Keratinocyte (primary cell): Measurements from ENCODE around the gene MRPL44.

Source experiments
- EZH2 ChIP-seq: IDR thresholded peaks from one replicate; pipeline ENCODE4 v1.6.1; 2012; ENCODE audit warnings: inconsistent platforms, mild to moderate bottlenecking, low read length, moderate library complexity
- TF ChIP-seq, protein P1 (sequence below), 3 experiments: IDR thresholded peaks in 1 of 3; conservative IDR thresholded peaks in 1 of 3; optimal IDR thresholded peaks in 1 of 3; 2 replicates in 2 of 3; 3 replicates in 1 of 3; pipeline versions ENCODE3 to v1.5.1; 2011; ENCODE audit warnings: low read length in 3 of 3, mild to moderate bottlenecking in 3 of 3, moderate library complexity in 2 of 3, control low read depth in 1 of 3, inconsistent platforms in 1 of 3; ENCODE audit not compliant: insufficient read depth in 2 of 3; ENCODE audit errors: extremely low read depth in 1 of 3

DNA sequence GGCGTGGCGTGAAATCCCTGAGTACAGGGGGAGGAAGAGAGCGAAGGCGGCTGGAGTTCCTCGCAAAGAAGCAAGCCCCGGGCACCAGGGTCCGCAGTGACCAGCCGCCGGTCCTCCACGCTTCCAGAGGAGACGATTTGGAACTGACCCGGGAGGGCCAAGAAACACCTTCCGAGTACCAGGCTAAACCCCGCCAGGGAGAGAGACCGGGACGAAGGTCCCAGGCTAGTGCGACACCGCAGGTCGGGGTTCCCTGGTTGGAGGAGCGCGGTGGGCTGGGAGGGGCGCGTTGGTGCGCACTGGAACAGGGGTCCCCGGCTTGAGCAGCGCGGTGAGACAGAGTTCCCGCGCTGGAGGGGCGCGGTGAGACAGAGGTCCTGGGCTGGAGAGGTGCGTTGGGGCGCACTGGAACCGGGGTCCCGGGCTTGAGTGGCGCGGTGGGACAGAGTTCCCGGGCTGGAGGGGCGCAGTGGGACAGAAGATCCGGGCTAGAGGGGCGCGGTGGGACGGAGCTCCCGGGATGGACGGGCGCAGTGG, 13.0 kb upstream of the MRPL44 start:
- TF ChIP-seq, protein P1, sequence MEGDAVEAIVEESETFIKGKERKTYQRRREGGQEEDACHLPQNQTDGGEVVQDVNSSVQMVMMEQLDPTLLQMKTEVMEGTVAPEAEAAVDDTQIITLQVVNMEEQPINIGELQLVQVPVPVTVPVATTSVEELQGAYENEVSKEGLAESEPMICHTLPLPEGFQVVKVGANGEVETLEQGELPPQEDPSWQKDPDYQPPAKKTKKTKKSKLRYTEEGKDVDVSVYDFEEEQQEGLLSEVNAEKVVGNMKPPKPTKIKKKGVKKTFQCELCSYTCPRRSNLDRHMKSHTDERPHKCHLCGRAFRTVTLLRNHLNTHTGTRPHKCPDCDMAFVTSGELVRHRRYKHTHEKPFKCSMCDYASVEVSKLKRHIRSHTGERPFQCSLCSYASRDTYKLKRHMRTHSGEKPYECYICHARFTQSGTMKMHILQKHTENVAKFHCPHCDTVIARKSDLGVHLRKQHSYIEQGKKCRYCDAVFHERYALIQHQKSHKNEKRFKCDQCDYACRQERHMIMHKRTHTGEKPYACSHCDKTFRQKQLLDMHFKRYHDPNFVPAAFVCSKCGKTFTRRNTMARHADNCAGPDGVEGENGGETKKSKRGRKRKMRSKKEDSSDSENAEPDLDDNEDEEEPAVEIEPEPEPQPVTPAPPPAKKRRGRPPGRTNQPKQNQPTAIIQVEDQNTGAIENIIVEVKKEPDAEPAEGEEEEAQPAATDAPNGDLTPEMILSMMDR (optimal IDR thresholded peaks at IDR 0.05 in 1 of 3, IDR thresholded peaks at IDR 0.05 in 1 of 3, conservative IDR thresholded peaks at IDR 0.05 in 1 of 3; ENCODE audit: extremely low read depth in 1 of 3, insufficient read depth in 2 of 3, low read length in 3 of 3): no peak
- TF ChIP-seq EZH2: no peak
